ENCODE results near the gene RANBP2.

The RANBP2 gene

GRCh38 chr2:108786008-108786353 is 66.7 kb downstream of the RANBP2 start:
- no peak for DNase-seq

GRCh38 chr2:108786354-108787215 is 67.3 kb downstream of the RANBP2 start, which contains the start of gene CCDC138:
TSS of gene CCDC138 (plus strand) at chr2:108786771. CDS start at chr2:108786823, 52 bp downstream.
- peak; percentile 97 for DNase-seq

- DNase-seq: no peak
Observed at GRCh38 chr2:108787216-108787541, 67.9 kb downstream of the RANBP2 start.

GRCh38 chr2:108803045-108803736 is 83.9 kb downstream of the RANBP2 start:
- no peak for DNase-seq

GRCh38 chr2:108805032-108805431 is 85.8 kb downstream of the RANBP2 start:
- no peak for DNase-seq

GRCh38 chr2:108805782-108806181 is 86.5 kb downstream of the RANBP2 start:
- no peak for DNase-seq

- no peak for DNase-seq
Observed at GRCh38 chr2:108806371-108807113, 87.3 kb downstream of the RANBP2 start.

GRCh38 chr2:108809936-108810335 is 90.7 kb downstream of the RANBP2 start:
- DNase-seq: no peak

GRCh38 chr2:108810993-108811957 is 92.0 kb downstream of the RANBP2 start:
- DNase-seq: no peak

GRCh38 chr2:108813732-108814131 is 94.5 kb downstream of the RANBP2 start:
- no peak for DNase-seq

GRCh38 chr2:108820482-108820881 is 101.2 kb downstream of the RANBP2 start:
- DNase-seq: no peak

GRCh38 chr2:108823286-108823685 is 104.0 kb downstream of the RANBP2 start:
- no peak for DNase-seq

GRCh38 chr2:108824316-108825070 is 105.2 kb downstream of the RANBP2 start:
- no peak for DNase-seq

- DNase-seq: no peak
Observed at GRCh38 chr2:108825254-108825653, 106.0 kb downstream of the RANBP2 start.

GRCh38 chr2:108825736-108826135 is 106.5 kb downstream of the RANBP2 start:
- DNase-seq: no peak

- DNase-seq: no peak
Observed at GRCh38 chr2:108829578-108830310, 110.5 kb downstream of the RANBP2 start.

GRCh38 chr2:108833219-108833618 is 113.9 kb downstream of the RANBP2 start:
- no peak for DNase-seq

GRCh38 chr2:108834620-108835019 is 115.3 kb downstream of the RANBP2 start:
- no peak for DNase-seq

- DNase-seq: no peak
Observed at GRCh38 chr2:108835040-108835439, 115.8 kb downstream of the RANBP2 start.
